OCI-LY3 (cell line): ENCODE data around the gene CARD11.

Experiments
- H2AFZ ChIP-seq: fragments of 200-600, 300-600 bp; shearing (Covaris generic); 2 replicates; pipeline ENCODE4 v1.6.0; 2014; ENCODE audit warnings: antibody characterized with exemption, low read depth, low read length
- H3K27ac ChIP-seq: fragments of 200-600, 300-600 bp; sonication (generic); 2 replicates; pipeline ENCODE4 v1.5.1; 2014; ENCODE audit warnings: mild to moderate bottlenecking, low read length, moderate library complexity, mixed read lengths
- H3K27me3 ChIP-seq: fragments of 200-600, 300-600 bp; sonication (generic); 2 replicates; pipeline ENCODE4 v1.6.1; 2014; ENCODE audit warnings: low read depth, low read length, mixed read lengths
- H3K36me3 ChIP-seq: fragments of 200-600, 300-600 bp; sonication (generic); replicated peaks from 2 replicates; pipeline ENCODE3; 2014; ENCODE audit warnings: low read depth, low read length, mixed read lengths
- H3K4me1 ChIP-seq: fragments of 300-600, 200-600 bp; sonication (generic); 2 replicates; pipeline ENCODE4 v1.6.1; 2014; ENCODE audit warnings: low read length, mixed read lengths
- H3K4me2 ChIP-seq: fragments of 200-600, 300-600 bp; sonication (generic); 2 replicates; pipeline ENCODE4 v1.6.1; 2014; ENCODE audit warnings: low read length, mixed read lengths
- H3K4me3 ChIP-seq: fragments of 300-600, 200-600 bp; sonication (generic); 2 replicates; pipeline ENCODE4 v1.5.1; 2014; ENCODE audit warnings: antibody characterized with exemption, mild to moderate bottlenecking, low read length, moderate library complexity
- H3K79me2 ChIP-seq: fragments of 300-600, 200-600 bp; shearing (Covaris generic); 2 replicates; pipeline ENCODE4 v1.6.1; 2014; ENCODE audit warnings: mild to moderate bottlenecking, low read length, mixed read lengths
- H3K9ac ChIP-seq: fragments of 300-600, 200-600 bp; shearing (Covaris generic); 2 replicates; pipeline ENCODE4 v1.6.0; 2014; ENCODE audit warnings: mild to moderate bottlenecking, low read length, moderate library complexity
- H3K9me3 ChIP-seq: fragments of 200-600, 300-600 bp; shearing (Covaris generic); 2 replicates; pipeline ENCODE4 v1.6.1; 2014; ENCODE audit warnings: low read length, mixed read lengths; ENCODE audit not compliant: insufficient read depth
- H4K20me1 ChIP-seq: fragments of 200-600, 300-600 bp; sonication (generic); 2 replicates; pipeline ENCODE4 v1.6.1; 2016; ENCODE audit warnings: low read length, mixed read lengths; ENCODE audit not compliant: insufficient read depth
- EZH2phosphoT487 ChIP-seq: fragments of 200-600 bp; shearing (Covaris generic); IDR thresholded peaks from 2 replicates; pipeline ENCODE4 v1.6.1; 2018; ENCODE audit warnings: antibody characterized with exemption, mixed run types, low read depth
- TF ChIP-seq, protein P1 (sequence below): fragments of 200-600, 300-600 bp; sonication (generic); IDR thresholded peaks from 2 replicates; pipeline ENCODE4 v1.5.1; 2014; ENCODE audit warnings: antibody characterized with exemption, low read length, low read depth

The CARD11 gene

DNA sequence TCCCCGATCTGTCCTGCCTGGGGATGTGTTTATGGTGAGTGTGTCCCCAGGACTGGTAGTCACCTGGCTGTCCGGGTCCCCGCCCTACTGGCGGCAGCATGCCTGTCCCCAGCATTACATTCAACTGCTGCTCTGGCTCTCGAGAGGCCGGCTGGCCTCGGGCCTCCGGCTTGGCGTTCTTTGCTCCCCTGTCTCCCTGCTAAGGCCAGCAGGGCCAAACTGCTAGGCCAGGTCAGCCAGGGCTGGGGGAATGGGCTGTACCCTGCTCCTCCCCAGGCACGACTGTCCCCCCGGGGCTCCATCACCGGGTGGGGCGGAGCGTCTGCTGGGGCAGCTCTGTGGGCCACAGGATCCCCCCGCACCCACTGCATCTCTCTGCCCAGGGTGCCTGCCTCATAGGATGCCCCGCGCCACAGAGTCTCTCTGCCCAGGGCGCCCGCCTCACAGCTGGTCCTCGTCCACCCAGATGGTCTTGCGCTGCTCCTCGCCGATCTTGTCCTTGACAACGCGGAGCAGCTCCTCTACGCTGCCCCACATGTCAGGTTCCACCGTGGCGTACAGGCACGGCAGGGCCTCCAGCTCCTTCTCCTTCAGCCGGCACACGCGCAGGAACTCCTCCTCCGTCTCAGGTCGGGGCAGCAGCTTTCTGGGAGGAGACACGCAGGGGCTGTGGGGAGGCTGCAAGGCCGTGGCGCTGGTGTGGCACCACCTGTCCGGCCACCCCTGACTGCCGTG is 137.3 kb downstream of the CARD11 start:
- Histone ChIP-seq H3K27me3 (no peaks in the 10 kb centered on the region), H3K79me2 (no peaks in the 10 kb centered on the region), H3K4me1 (no peaks in the 10 kb centered on the region), H3K9ac (no peak overlapping the region), H4K20me1 (no peaks in the 10 kb centered on the region), H3K9me3 (no peaks in the 10 kb centered on the region), H2AFZ (no peak overlapping the region), H3K27ac (no peak overlapping the region), H3K4me2 (no peak overlapping the region), H3K4me3 (no peak overlapping the region), H3K36me3 (peaks cover 29% of the 10 kb centered on the region)
- TF ChIP-seq EZH2phosphoT487: no peak
- TF ChIP-seq, protein P1, sequence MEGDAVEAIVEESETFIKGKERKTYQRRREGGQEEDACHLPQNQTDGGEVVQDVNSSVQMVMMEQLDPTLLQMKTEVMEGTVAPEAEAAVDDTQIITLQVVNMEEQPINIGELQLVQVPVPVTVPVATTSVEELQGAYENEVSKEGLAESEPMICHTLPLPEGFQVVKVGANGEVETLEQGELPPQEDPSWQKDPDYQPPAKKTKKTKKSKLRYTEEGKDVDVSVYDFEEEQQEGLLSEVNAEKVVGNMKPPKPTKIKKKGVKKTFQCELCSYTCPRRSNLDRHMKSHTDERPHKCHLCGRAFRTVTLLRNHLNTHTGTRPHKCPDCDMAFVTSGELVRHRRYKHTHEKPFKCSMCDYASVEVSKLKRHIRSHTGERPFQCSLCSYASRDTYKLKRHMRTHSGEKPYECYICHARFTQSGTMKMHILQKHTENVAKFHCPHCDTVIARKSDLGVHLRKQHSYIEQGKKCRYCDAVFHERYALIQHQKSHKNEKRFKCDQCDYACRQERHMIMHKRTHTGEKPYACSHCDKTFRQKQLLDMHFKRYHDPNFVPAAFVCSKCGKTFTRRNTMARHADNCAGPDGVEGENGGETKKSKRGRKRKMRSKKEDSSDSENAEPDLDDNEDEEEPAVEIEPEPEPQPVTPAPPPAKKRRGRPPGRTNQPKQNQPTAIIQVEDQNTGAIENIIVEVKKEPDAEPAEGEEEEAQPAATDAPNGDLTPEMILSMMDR: no peak

DNA sequence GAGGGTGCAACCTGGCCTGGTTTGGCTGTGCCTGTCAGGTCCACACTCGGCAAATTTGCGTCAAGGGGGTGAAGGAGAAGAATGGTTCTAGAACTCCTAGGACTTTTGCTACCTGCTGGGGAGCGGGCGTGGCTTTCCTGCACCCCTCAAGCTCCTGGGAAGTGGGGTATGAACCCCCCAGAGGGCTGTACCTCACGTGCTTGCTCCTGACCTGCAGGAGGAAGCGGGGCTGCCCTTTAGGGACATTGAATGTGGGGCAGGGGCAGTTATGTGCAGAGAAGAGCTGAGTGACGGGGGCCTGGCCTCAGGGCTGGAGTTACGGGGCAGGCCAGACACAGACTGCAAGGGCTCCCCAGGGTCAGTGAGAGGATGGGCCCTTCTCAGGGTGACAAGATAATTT is 138.2 kb downstream of the CARD11 start:
- no peak overlapping the region for H3K27ac ChIP-seq
- H2AFZ ChIP-seq: no peak overlapping the region
- peaks cover 29% of the 10 kb centered on the region for H3K36me3 ChIP-seq

DNA sequence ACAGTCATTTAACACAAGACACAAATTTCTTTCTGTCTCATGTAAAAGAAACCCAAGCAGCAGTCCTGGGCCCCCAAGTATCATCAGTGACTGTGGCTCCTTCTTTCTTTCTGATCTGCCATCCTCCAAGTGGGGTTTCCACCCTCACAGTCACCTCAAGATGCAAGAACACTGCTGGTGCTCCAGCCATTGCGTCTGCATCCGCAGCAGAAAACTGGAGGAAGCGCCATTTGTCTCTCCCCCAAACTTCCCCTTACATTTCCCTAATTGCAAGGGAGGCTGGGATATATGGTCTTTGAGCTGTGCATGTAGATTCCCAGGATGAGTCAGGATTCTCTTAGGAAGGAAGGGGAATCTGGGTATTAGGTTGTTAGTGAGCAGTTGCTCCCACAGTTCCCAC is 138.6 kb downstream of the CARD11 start:
- Histone ChIP-seq H3K36me3 (peaks cover 27% of the 10 kb centered on the region), H4K20me1 (no peaks in the 10 kb centered on the region), H3K4me3 (no peak overlapping the region), H3K9ac (no peak overlapping the region), H3K27me3 (no peaks in the 10 kb centered on the region), H2AFZ (no peak overlapping the region), H3K27ac (no peak overlapping the region), H3K4me1 (no peaks in the 10 kb centered on the region), H3K79me2 (no peaks in the 10 kb centered on the region), H3K4me2 (no peak overlapping the region), H3K9me3 (no peaks in the 10 kb centered on the region)
- no peak for TF ChIP-seq EZH2phosphoT487
- TF ChIP-seq, protein P1: no peak

More for the DNA sequence above, 138.2 kb downstream of the CARD11 start:
- H3K4me2 ChIP-seq: no peak overlapping the region
- no peak overlapping the region for H3K9ac ChIP-seq
- no peaks in the 10 kb centered on the region for H3K79me2 ChIP-seq
- no peaks in the 10 kb centered on the region for H3K27me3 ChIP-seq
- no peak overlapping the region for H3K4me3 ChIP-seq
- no peaks in the 10 kb centered on the region for H3K4me1 ChIP-seq
- H4K20me1 ChIP-seq: no peaks in the 10 kb centered on the region
- TF ChIP-seq, protein P1: no peak
- no peak for TF ChIP-seq EZH2phosphoT487
- H3K9me3 ChIP-seq: no peaks in the 10 kb centered on the region

DNA sequence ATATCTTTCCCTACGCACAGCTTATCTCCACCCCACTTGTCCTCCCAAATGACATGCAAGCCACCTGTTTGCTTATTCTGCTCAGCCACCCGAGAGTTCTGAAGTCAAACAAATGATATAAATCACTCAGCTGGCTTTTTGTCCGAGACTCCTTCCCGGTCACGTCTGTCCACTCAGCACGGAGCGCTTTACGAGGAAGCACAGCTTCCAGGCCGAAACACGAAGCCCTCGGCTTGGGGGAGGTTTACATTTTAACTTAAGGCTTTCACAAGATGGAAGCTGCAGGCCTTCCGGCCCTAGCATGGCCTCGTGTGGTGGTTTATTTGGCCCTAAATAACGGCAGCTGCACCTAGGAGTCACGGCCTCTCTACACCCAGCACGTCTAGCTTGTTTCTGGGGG is 139.5 kb downstream of the CARD11 start:
- Histone ChIP-seq H3K36me3 (peaks cover 22% of the 10 kb centered on the region), H4K20me1 (no peaks in the 10 kb centered on the region), H3K9me3 (no peaks in the 10 kb centered on the region), H3K4me1 (no peaks in the 10 kb centered on the region), H3K4me3 (no peak overlapping the region), H3K4me2 (no peak overlapping the region), H3K27me3 (no peaks in the 10 kb centered on the region), H2AFZ (no peak overlapping the region), H3K9ac (no peak overlapping the region), H3K27ac (no peak overlapping the region), H3K79me2 (no peaks in the 10 kb centered on the region)
- no peak for TF ChIP-seq EZH2phosphoT487
- TF ChIP-seq, protein P1: no peak
